AG04450 (cell line): ENCODE measurements around the gene HIF1AN. TPM values are rescaled to one million over a fixed set of nuclear protein-coding genes. Genes with fewer than 3 reads are reported as not detected.

Experiments used
- CTCF ChIA-PET: fragments of 300-600, 350-600 bp; formaldehyde crosslinking; extraction: SDS; loops from one replicate; lab custom pipeline; 2022; ENCODE audit warnings: antibody characterized with exemption, inconsistent platforms; lab: Charles Lee
- POLR2A ChIA-PET: fragments of 350-600 bp; formaldehyde crosslinking; extraction: SDS; loops from one replicate; lab custom pipeline; 2021; ENCODE audit warnings: antibody characterized with exemption, inconsistent platforms; lab: Yijun Ruan, JAX
- DNase-seq: peaks from one replicate; pipeline ENCODE4 v3.0.0-alpha.2; 2011; ENCODE audit warnings: low read depth, low spot score
- H3K27ac ChIP-seq: one replicate; pipeline ENCODE4 v1.5.1; 2012; ENCODE audit warnings: low read depth, low read length, control low read depth
- H3K27me3 ChIP-seq: one replicate; pipeline ENCODE4 v1.6.0; 2012; ENCODE audit warnings: low read length; ENCODE audit not compliant: control insufficient read depth, insufficient read depth
- H3K4me3 ChIP-seq: 2 replicates; pipeline ENCODE4 v1.5.1; 2011; ENCODE audit warnings: mild to moderate bottlenecking, low read depth, low read length, control low read depth
- H3K9me3 ChIP-seq: 2 replicates; pipeline ENCODE4 v1.5.1; 2012; ENCODE audit warnings: low read length; ENCODE audit not compliant: control insufficient read depth, insufficient read depth
- CTCF ChIP-seq: IDR thresholded peaks from 2 replicates; pipeline ENCODE4 v1.5.1; 2011; ENCODE audit warnings: low read depth, low read length, control low read depth, inconsistent platforms
- polyA plus RNA-seq: library from polyadenylated mRNA; depleted of rRNA; stranded (reverse); fragments of >200 nt; gene quantifications from 2 replicates; pipeline ENCODE4 v1.2.3, GENCODE V29; 2011; rRNA removed

The HIF1AN gene
- polyA plus RNA-seq, 1 experiment: 31.0 TPM

GRCh38 chr10:100607439-100607838 is 71.7 kb downstream of the HIF1AN start:
- DNase-seq: no peak
- TF ChIP-seq CTCF: no peak
- no peak overlapping the region for H3K27ac ChIP-seq
- no peaks in the 10 kb centered on the region for H3K9me3 ChIP-seq
- H3K4me3 ChIP-seq: no peak overlapping the region
- ChIA-PET POLR2A (interaction anchor here (0.7 kb wide), 1 partner anchor 72 kb away, joined by 3 read pairs; no protein-coding TSS in a partner anchor), CTCF (interaction anchor here (0.7 kb wide), 1 partner anchor 271 kb away, joined by 6 read pairs; no protein-coding TSS in a partner anchor)
- H3K27me3 ChIP-seq: peaks cover 11% of the 10 kb centered on the region

Other genes starting within 250 kb of the HIF1AN start
- gene BLOC1S2, start 249.3 kb upstream of the HIF1AN start, polyA plus RNA-seq: 48.0 and 75.0 TPM in 2 replicates
- not detected in 2 replicates for gene PKD2L1, start 205.7 kb upstream of the HIF1AN start, polyA plus RNA-seq
- gene SCD, start 188.7 kb upstream of the HIF1AN start, polyA plus RNA-seq: 133 and 148 TPM in 2 replicates
- gene WNT8B, start 72.9 kb upstream of the HIF1AN start, polyA plus RNA-seq: not detected in 2 replicates
- 4.3 and 4.8 TPM in 2 replicates for gene SEC31B, start 16.1 kb upstream of the HIF1AN start, polyA plus RNA-seq
- gene NDUFB8, start 6.1 kb upstream of the HIF1AN start, polyA plus RNA-seq: 204 and 211 TPM in 2 replicates
- gene PAX2, start 209.6 kb downstream of the HIF1AN start, polyA plus RNA-seq: not detected in 2 replicates